ENCODE measurements around the gene ANKH.

ANKH gene

GRCh38 chr5:14787801-14788579 is 83.6 kb downstream of the ANKH start:
- DNase-seq (ENCODE audit: low read depth) = no peak
- TF ChIP-seq, protein P1, sequence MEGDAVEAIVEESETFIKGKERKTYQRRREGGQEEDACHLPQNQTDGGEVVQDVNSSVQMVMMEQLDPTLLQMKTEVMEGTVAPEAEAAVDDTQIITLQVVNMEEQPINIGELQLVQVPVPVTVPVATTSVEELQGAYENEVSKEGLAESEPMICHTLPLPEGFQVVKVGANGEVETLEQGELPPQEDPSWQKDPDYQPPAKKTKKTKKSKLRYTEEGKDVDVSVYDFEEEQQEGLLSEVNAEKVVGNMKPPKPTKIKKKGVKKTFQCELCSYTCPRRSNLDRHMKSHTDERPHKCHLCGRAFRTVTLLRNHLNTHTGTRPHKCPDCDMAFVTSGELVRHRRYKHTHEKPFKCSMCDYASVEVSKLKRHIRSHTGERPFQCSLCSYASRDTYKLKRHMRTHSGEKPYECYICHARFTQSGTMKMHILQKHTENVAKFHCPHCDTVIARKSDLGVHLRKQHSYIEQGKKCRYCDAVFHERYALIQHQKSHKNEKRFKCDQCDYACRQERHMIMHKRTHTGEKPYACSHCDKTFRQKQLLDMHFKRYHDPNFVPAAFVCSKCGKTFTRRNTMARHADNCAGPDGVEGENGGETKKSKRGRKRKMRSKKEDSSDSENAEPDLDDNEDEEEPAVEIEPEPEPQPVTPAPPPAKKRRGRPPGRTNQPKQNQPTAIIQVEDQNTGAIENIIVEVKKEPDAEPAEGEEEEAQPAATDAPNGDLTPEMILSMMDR (conservative IDR thresholded peaks at IDR 0.05; ENCODE audit: low read length) = no peak
- no peak overlapping the region for H3K4me3 ChIP-seq (ENCODE audit: low read length)

- DNase-seq (ENCODE audit: low read depth) = no peak
- TF ChIP-seq, protein P1 (conservative IDR thresholded peaks at IDR 0.05; ENCODE audit: low read length) = no peak
- no peak overlapping the region for H3K4me3 ChIP-seq (ENCODE audit: low read length)
Observed at GRCh38 chr5:14783691-14784090, 87.9 kb downstream of the ANKH start.

GRCh38 chr5:14782591-14782990 is 89.0 kb downstream of the ANKH start:
- no peak for DNase-seq (ENCODE audit: low read depth)
- no peak overlapping the region for H3K4me3 ChIP-seq (ENCODE audit: low read length)
- TF ChIP-seq, protein P1 (conservative IDR thresholded peaks at IDR 0.05; ENCODE audit: low read length) = no peak

GRCh38 chr5:14781106-14781505 is 90.5 kb downstream of the ANKH start:
- no peak overlapping the region for H3K4me3 ChIP-seq (ENCODE audit: low read length)
- no peak for DNase-seq (ENCODE audit: low read depth)
- TF ChIP-seq, protein P1 (conservative IDR thresholded peaks at IDR 0.05; ENCODE audit: low read length) = no peak

DNA sequence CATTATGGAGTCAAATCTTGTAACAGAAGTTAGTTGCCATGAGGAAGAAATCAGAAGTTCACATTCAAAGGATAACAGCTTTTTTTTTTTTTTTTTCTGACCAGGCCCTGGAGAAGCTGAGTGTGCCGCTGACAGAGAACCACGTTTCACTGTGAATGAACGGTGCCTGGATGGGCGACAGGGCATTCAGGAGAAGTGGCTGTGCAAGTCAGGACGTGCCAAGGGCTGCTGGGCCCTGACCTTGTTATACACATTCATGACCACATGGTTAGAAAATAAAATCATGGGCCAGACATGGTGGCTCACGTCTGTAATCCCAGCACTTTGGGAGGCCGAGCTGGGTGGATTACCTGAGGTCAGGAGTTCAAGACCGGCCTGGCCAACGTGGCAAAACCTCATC is 91.6 kb downstream of the ANKH start:
- no peak for DNase-seq (ENCODE audit: low read depth)
- TF ChIP-seq, protein P1 (conservative IDR thresholded peaks at IDR 0.05; ENCODE audit: low read length) = no peak
- H3K4me3 ChIP-seq (ENCODE audit: low read length) = no peak overlapping the region

DNA sequence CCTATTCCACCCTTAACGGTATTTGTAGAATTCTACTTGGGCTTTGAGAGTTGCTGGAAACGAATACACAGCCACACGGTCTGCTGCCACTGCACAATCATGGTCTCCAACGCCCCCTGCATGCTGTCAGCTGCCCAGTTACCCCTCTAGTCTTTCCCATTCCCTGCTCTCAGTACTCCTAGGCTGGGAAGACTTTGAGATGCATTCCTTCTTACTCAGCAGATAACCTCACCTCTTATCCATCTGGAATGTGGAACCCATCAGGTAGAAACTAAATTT is 92.8 kb downstream of the ANKH start:
- TF ChIP-seq, protein P1 (conservative IDR thresholded peaks at IDR 0.05; ENCODE audit: low read length) = no peak
- no peak for DNase-seq (ENCODE audit: low read depth)
- H3K4me3 ChIP-seq (ENCODE audit: low read length) = no peak overlapping the region

DNA sequence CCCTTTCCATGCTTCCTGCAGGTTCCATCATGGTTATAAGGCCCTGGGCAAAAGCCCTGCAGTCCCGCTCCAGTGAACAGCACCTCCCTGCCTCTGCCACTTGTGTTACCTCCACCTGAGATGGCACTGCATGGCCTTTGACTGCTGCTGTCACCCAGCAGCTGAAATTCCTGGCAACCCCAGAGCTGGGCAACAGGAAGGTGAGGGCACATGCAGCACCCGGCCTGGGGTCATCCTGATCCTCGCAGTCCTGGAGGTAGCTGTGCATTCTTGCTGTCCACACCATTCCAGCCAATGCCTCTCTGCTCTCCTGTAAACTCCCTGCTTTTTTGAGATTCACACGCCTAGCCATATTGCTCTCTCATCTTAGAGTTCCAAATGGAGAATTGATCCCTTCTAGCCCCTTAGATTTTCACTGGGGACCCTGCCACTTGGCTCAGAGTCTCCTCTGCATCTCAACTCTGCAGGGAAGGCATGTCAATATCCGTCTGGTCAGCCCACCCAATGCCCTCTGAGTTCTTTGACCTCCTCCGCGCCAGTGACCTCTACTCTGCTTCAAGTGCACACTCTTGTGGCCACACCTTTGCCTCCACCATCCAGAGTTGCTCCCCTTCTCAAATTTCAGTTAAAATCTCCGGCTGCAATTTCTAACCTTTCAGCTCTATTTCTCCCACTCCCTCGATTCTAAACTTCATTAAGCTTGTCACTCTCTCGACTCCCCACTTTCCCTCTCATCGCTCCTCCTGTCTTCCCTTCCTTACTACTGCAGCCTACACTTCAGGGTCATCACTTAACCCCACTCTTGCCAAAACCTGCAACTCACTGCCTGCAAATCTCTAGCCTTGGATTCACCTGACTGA is 93.4 kb downstream of the ANKH start:
- TF ChIP-seq, protein P1 (conservative IDR thresholded peaks at IDR 0.05; ENCODE audit: low read length) = no peak
- no peak for DNase-seq (ENCODE audit: low read depth)
- H3K4me3 ChIP-seq (ENCODE audit: low read length) = no peak overlapping the region

All from AG10803 (cell line).